ENCODE data around the gene PARL. TPM values are rescaled to one million over a fixed set of nuclear protein-coding genes. Genes with fewer than 3 reads are reported as not detected.

Gene PARL
- total RNA-seq, 1 experiment from 2014 or later: 91.3 TPM

DNA sequence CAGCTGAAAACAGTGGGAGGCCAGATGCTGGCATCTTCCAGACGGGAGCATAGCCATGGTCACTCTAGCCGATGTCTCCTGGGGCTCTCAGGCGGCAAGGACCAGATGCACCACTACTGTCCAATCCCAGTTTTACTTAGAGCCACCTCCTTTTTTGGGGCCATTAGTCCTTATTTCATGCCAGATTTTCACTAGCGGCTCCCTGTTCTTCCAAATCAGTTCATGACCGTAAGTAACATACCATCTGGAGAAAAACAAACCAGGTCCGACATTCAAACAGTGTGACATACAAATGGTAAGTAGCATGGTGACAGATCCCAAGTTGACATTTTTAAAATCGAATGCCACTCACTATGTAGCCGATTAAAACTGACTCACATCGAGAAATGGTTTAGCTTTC lies 55.2 kb downstream of the PARL start:
- CTCF ChIA-PET: no interaction called here
- Mint-ChIP-seq H3K4me3 (ENCODE audit: unreplicated experiment) (no peak overlapping the region), H3K27ac (ENCODE audit: unreplicated experiment) (no peak overlapping the region)

DNA sequence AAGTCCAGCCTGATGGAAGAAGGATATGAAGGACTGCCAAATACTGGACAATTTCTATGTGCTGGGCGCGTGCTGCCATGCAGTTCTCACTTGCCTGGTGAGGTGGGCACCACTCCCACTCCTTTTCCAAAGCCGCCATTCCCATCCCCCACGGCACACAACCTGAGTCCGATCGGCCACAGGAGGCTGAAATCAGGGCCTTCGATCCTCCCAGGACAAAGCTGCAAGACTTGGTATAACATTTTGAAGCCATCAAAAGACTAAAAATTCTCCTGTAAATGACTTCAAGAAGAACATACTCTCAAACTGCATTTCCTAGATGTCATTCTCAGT lies 56.2 kb downstream of the PARL start:
- H3K4me1 Mint-ChIP-seq (ENCODE audit: low read depth, unreplicated experiment): peaks cover 8% of the 10 kb centered on the region
- POLR2A ChIA-PET: no interaction called here
- CTCF ChIA-PET: no interaction called here
- no peak overlapping the region for H3K4me3 ChIP-seq (ENCODE audit: low read depth, low read length)
- BruUV-seq (replicated peaks): no TSS peak
- peaks cover 22% of the 10 kb centered on the region for H3K36me3 Mint-ChIP-seq (ENCODE audit: insufficient read depth, unreplicated experiment)
- no peaks in the 10 kb centered on the region for H3K27me3 Mint-ChIP-seq (ENCODE audit: insufficient read depth, unreplicated experiment)
- TF ChIP-seq, protein P1, sequence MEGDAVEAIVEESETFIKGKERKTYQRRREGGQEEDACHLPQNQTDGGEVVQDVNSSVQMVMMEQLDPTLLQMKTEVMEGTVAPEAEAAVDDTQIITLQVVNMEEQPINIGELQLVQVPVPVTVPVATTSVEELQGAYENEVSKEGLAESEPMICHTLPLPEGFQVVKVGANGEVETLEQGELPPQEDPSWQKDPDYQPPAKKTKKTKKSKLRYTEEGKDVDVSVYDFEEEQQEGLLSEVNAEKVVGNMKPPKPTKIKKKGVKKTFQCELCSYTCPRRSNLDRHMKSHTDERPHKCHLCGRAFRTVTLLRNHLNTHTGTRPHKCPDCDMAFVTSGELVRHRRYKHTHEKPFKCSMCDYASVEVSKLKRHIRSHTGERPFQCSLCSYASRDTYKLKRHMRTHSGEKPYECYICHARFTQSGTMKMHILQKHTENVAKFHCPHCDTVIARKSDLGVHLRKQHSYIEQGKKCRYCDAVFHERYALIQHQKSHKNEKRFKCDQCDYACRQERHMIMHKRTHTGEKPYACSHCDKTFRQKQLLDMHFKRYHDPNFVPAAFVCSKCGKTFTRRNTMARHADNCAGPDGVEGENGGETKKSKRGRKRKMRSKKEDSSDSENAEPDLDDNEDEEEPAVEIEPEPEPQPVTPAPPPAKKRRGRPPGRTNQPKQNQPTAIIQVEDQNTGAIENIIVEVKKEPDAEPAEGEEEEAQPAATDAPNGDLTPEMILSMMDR (IDR thresholded peaks at IDR 0.05; ENCODE audit: insufficient read depth in 1 of 2, low read depth in 1 of 2, low read length in 1 of 2, severe bottlenecking in 1 of 2, unreplicated experiment in 1 of 2): no peak
- H3K9me3 ChIP-seq: no peaks in the 10 kb centered on the region
- no peaks in the 10 kb centered on the region for H3K27me3 ChIP-seq (replicated peaks; ENCODE audit: control insufficient read depth, insufficient read depth, low read length)
- no peaks in the 10 kb centered on the region; the same call in 1 of the 2 replicates for H3K36me3 ChIP-seq (ENCODE audit: control insufficient read depth, insufficient read depth, low read length)
- intact Hi-C loops (cut with micrococcal nuclease; ENCODE audit: unreplicated experiment): no loop called here
- H3K4me3 Mint-ChIP-seq (ENCODE audit: unreplicated experiment): no peak overlapping the region
- peaks cover 8% of the 10 kb centered on the region for H3K4me1 ChIP-seq
- DNase-seq: no peak
- H3K27ac Mint-ChIP-seq (ENCODE audit: unreplicated experiment): no peak overlapping the region
- H3K9me3 Mint-ChIP-seq (ENCODE audit: unreplicated experiment): no peaks in the 10 kb centered on the region

More for the DNA sequence above, 55.2 kb downstream of the PARL start:
- Histone ChIP-seq H3K36me3 (ENCODE audit: control insufficient read depth, insufficient read depth, low read length) (no peaks in the 10 kb centered on the region; the same call in 1 of the 2 replicates), H3K4me1 (peaks cover 3% of the 10 kb centered on the region; the same call in 1 of the 2 replicates), H3K27me3 (replicated peaks; ENCODE audit: control insufficient read depth, insufficient read depth, low read length) (no peaks in the 10 kb centered on the region), H3K9me3 (no peaks in the 10 kb centered on the region), H3K4me3 (ENCODE audit: low read depth, low read length) (no peak overlapping the region)
- intact Hi-C loops (cut with micrococcal nuclease; ENCODE audit: unreplicated experiment): no loop called here
- POLR2A ChIA-PET: no interaction called here
- no peak for DNase-seq
- Mint-ChIP-seq H3K9me3 (ENCODE audit: unreplicated experiment) (no peaks in the 10 kb centered on the region), H3K27me3 (ENCODE audit: insufficient read depth, unreplicated experiment) (no peaks in the 10 kb centered on the region), H3K36me3 (ENCODE audit: insufficient read depth, unreplicated experiment) (peaks cover 27% of the 10 kb centered on the region), H3K4me1 (ENCODE audit: low read depth, unreplicated experiment) (peaks cover under 1% of the 10 kb centered on the region)
- TF ChIP-seq, protein P1 (IDR thresholded peaks at IDR 0.05; ENCODE audit: insufficient read depth in 1 of 2, low read depth in 1 of 2, low read length in 1 of 2, severe bottlenecking in 1 of 2, unreplicated experiment in 1 of 2): no peak
- no TSS peak for BruUV-seq (replicated peaks)

DNA sequence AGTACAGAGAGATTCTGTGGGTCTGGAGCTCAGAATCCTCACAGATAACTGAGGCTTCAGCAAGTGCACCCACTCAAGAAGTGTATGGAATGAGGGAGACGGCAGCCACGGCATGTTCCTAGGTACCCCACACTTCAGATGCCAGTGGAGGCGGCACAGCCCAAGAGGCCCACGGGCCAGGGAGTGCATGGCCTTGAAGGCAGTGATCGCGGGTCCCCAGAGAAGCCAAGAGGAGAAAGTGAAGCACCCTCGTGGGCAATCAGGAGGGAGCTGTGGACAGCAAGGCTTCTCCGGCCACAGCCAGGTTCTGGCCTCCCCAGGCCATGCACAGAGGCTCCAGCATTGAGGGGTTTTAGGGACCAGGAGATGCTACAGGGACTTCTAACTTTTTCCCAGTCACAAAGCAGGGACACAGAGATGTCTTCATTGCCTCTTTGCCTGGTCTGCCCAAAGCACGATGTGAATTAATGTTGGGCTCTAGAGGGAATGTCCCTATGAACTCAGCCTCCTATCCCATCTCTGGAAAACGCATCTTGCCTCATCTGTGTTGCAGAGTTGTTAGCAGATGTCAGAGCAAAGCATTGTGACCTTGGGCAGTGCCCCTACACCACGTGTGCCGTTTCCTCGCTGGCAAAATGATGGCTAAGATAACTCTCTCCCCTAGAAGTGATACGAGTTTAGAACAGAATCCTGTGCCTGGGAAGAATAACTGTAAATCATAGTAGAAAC lies 56.7 kb downstream of the PARL start:
- DNase-seq: no peak
- TF ChIP-seq, protein P1 (IDR thresholded peaks at IDR 0.05; ENCODE audit: insufficient read depth in 1 of 2, low read depth in 1 of 2, low read length in 1 of 2, severe bottlenecking in 1 of 2, unreplicated experiment in 1 of 2): no peak
- POLR2A ChIA-PET: no interaction called here
- BruUV-seq (replicated peaks): no TSS peak
- no peak overlapping the region for H3K4me3 ChIP-seq (ENCODE audit: low read depth, low read length)
- CTCF ChIA-PET: interaction anchor here (1.4 kb wide), 1 partner anchor 56 kb away, joined by 6 read pairs; no protein-coding TSS in a partner anchor
- H3K9me3 ChIP-seq: no peaks in the 10 kb centered on the region
- H3K27me3 Mint-ChIP-seq (ENCODE audit: insufficient read depth, unreplicated experiment): no peaks in the 10 kb centered on the region
- H3K4me3 Mint-ChIP-seq (ENCODE audit: unreplicated experiment): no peak overlapping the region
- no peaks in the 10 kb centered on the region for H3K9me3 Mint-ChIP-seq (ENCODE audit: unreplicated experiment)
- H3K4me1 ChIP-seq: peaks cover 8% of the 10 kb centered on the region
- intact Hi-C loops (cut with micrococcal nuclease; ENCODE audit: unreplicated experiment): no loop called here
- H3K4me1 Mint-ChIP-seq (ENCODE audit: low read depth, unreplicated experiment): peaks cover 8% of the 10 kb centered on the region
- H3K36me3 ChIP-seq (ENCODE audit: control insufficient read depth, insufficient read depth, low read length): no peaks in the 10 kb centered on the region; the same call in 1 of the 2 replicates
- no peaks in the 10 kb centered on the region for H3K27me3 ChIP-seq (replicated peaks; ENCODE audit: control insufficient read depth, insufficient read depth, low read length)
- H3K27ac Mint-ChIP-seq (ENCODE audit: unreplicated experiment): no peak overlapping the region
- H3K36me3 Mint-ChIP-seq (ENCODE audit: insufficient read depth, unreplicated experiment): peaks cover 20% of the 10 kb centered on the region
